ENCODE results near the gene ZBTB8A. TPM values are rescaled to one million over a fixed set of nuclear protein-coding genes. Genes with fewer than 3 reads are reported as not detected.

ZBTB8A gene
- total and polyA plus RNA-seq, 2 of the 13 experiments (the other 11 are each of a cell fraction or from before 2014, with no cell fraction given), result 1.3 to 3.7 TPM

DNA sequence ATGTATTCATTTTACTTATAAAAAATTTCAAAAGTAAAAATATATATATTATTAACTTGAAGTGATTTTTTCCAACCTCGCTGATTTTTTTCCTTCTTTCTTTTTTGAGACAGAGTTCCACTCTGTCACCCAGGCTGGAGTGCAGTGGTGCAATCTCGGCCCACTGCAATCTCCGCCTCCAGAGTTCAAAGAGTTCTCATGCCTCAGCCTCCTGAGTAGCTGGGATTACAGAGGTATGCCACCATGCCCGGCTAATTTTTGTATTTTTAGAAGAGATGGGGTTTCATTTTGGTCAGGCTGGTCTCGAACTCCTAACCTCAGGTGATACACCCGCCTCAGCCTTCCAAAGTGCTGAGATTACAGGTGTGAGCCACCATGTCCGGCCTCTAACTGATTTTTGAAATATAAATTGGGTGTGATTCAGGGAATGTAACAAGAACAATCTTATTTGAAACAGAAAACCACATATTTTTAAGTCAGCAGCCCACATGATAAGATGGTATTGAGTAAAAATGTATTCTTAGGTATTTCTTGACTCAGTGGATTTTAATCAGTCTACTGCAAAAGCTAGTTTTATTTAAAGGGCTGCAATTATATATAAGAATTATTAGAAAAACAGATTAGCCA lies 44.4 kb upstream of the ZBTB8A start:
- ChIA-PET CTCF (ENCODE audit: low intra/inter-chr PET ratio, low total read pairs) (no interaction called here), POLR2A (interaction anchor here (1.7 kb wide), 1 partner anchor 47 kb away, joined by 6 read pairs; no protein-coding TSS in a partner anchor)
- in situ Hi-C loops (cut with HindIII; ENCODE audit: extremely low pct_ligation_motif_present, low pct_unique_long_range_greater_than_20kb), result no loop called here
- Histone ChIP-seq H3K9me3 (ENCODE audit: low read length) (no peaks in the 10 kb centered on the region), H3K79me2 (ENCODE audit: insufficient read depth, low read length) (no peaks in the 10 kb centered on the region), H3K4me1 (ENCODE audit: insufficient read depth, low read length) (peaks cover 36% of the 10 kb centered on the region), H3K9ac (ENCODE audit: insufficient read depth, low read depth, low read length) (no peak overlapping the region), H3K4me3 (replicated peaks in 1 of 3; ENCODE audit: insufficient read depth in 1 of 3, low read depth in 2 of 3, low read length in 3 of 3) (no peak overlapping the region), H3K27me3 (ENCODE audit: control insufficient read depth in 1 of 2, insufficient read depth in 2 of 2, low read length in 2 of 2) (peaks cover 1 to 5% of the 10 kb centered on the region in 2 experiments; a peak in 2 of 5 replicates), H3K4me2 (ENCODE audit: low read depth, low read length) (0 out of 2 replicates have a peak overlapping the region, but pooled peaks have one; percentile 22), H3K36me3 (replicated peaks in 1 of 2; ENCODE audit: control insufficient read depth in 1 of 2, insufficient read depth in 2 of 2, low read length in 2 of 2) (no peaks in the 10 kb centered on the region), H3K27ac (ENCODE audit: extremely low read length, insufficient read depth, low read length) (no peak overlapping the region), H2AFZ (ENCODE audit: low read length) (no peak overlapping the region), H4K20me1 (ENCODE audit: insufficient read depth, low read length) (no peaks in the 10 kb centered on the region)
- ATAC-seq, result no peak
- no peak for TF ChIP-seq HOXA5 (CRISPR knock-in tag; IDR thresholded peaks at IDR 0.05)
- TF ChIP-seq, protein P1, sequence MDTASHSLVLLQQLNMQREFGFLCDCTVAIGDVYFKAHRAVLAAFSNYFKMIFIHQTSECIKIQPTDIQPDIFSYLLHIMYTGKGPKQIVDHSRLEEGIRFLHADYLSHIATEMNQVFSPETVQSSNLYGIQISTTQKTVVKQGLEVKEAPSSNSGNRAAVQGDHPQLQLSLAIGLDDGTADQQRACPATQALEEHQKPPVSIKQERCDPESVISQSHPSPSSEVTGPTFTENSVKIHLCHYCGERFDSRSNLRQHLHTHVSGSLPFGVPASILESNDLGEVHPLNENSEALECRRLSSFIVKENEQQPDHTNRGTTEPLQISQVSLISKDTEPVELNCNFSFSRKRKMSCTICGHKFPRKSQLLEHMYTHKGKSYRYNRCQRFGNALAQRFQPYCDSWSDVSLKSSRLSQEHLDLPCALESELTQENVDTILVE (CRISPR knock-in tag; IDR thresholded peaks at IDR 0.05), result no peak
- TF ChIP-seq CEBPB (IDR thresholded peaks at IDR 0.05; ENCODE audit: borderline replicate concordance, low read depth, low read length), result peak; percentile 46; the same call in 1 of the 2 replicates
- TF ChIP-seq, protein P2, sequence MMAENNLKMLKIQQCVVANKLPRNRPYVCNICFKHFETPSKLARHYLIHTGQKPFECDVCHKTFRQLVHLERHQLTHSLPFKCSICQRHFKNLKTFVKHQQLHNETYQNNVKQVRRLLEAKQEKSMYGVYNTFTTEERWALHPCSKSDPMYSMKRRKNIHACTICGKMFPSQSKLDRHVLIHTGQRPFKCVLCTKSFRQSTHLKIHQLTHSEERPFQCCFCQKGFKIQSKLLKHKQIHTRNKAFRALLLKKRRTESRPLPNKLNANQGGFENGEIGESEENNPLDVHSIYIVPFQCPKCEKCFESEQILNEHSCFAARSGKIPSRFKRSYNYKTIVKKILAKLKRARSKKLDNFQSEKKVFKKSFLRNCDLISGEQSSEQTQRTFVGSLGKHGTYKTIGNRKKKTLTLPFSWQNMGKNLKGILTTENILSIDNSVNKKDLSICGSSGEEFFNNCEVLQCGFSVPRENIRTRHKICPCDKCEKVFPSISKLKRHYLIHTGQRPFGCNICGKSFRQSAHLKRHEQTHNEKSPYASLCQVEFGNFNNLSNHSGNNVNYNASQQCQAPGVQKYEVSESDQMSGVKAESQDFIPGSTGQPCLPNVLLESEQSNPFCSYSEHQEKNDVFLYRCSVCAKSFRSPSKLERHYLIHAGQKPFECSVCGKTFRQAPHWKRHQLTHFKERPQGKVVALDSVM (CRISPR knock-in tag; IDR thresholded peaks at IDR 0.05), result 0 out of 2 replicates have a peak, but pooled peaks have one; percentile 22
- TF ChIP-seq, protein P3, sequence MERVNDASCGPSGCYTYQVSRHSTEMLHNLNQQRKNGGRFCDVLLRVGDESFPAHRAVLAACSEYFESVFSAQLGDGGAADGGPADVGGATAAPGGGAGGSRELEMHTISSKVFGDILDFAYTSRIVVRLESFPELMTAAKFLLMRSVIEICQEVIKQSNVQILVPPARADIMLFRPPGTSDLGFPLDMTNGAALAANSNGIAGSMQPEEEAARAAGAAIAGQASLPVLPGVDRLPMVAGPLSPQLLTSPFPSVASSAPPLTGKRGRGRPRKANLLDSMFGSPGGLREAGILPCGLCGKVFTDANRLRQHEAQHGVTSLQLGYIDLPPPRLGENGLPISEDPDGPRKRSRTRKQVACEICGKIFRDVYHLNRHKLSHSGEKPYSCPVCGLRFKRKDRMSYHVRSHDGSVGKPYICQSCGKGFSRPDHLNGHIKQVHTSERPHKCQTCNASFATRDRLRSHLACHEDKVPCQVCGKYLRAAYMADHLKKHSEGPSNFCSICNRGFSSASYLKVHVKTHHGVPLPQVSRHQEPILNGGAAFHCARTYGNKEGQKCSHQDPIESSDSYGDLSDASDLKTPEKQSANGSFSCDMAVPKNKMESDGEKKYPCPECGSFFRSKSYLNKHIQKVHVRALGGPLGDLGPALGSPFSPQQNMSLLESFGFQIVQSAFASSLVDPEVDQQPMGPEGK (CRISPR knock-in tag; IDR thresholded peaks at IDR 0.05), result no peak
- peak; percentile 47; the same call in 1 of the 2 replicates for TF ChIP-seq CEBPG (CRISPR knock-in tag; IDR thresholded peaks at IDR 0.05)
- TF ChIP-seq GTF3A (CRISPR knock-in tag; conservative IDR thresholded peaks at IDR 0.05), result no peak
- TF ChIP-seq, protein P4, sequence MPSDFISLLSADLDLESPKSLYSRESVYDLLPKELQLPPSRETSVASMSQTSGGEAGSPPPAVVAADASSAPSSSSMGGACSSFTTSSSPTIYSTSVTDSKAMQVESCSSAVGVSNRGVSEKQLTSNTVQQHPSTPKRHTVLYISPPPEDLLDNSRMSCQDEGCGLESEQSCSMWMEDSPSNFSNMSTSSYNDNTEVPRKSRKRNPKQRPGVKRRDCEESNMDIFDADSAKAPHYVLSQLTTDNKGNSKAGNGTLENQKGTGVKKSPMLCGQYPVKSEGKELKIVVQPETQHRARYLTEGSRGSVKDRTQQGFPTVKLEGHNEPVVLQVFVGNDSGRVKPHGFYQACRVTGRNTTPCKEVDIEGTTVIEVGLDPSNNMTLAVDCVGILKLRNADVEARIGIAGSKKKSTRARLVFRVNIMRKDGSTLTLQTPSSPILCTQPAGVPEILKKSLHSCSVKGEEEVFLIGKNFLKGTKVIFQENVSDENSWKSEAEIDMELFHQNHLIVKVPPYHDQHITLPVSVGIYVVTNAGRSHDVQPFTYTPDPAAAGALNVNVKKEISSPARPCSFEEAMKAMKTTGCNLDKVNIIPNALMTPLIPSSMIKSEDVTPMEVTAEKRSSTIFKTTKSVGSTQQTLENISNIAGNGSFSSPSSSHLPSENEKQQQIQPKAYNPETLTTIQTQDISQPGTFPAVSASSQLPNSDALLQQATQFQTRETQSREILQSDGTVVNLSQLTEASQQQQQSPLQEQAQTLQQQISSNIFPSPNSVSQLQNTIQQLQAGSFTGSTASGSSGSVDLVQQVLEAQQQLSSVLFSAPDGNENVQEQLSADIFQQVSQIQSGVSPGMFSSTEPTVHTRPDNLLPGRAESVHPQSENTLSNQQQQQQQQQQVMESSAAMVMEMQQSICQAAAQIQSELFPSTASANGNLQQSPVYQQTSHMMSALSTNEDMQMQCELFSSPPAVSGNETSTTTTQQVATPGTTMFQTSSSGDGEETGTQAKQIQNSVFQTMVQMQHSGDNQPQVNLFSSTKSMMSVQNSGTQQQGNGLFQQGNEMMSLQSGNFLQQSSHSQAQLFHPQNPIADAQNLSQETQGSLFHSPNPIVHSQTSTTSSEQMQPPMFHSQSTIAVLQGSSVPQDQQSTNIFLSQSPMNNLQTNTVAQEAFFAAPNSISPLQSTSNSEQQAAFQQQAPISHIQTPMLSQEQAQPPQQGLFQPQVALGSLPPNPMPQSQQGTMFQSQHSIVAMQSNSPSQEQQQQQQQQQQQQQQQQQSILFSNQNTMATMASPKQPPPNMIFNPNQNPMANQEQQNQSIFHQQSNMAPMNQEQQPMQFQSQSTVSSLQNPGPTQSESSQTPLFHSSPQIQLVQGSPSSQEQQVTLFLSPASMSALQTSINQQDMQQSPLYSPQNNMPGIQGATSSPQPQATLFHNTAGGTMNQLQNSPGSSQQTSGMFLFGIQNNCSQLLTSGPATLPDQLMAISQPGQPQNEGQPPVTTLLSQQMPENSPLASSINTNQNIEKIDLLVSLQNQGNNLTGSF (CRISPR knock-in tag; IDR thresholded peaks at IDR 0.05), result no peak
- peak; percentile 18 for DNase-seq (ENCODE audit: low spot score)
- FAIRE-seq, result peak; percentile 51
- 12% methylated on average over 7 of the region's 7 CpGs for WGBS (ENCODE audit: low lambda C conversion rate)
- intact Hi-C loops (cut with micrococcal nuclease; ENCODE audit: unreplicated experiment), result no loop called here
- BruUV-seq (replicated peaks), result no TSS peak

All from HepG2 (cell line).